Measurements from ENCODE around the gene IQSEC1. TPM values are rescaled to one million over a fixed set of nuclear protein-coding genes. Genes with fewer than 3 reads are reported as not detected.

Gene IQSEC1
- total and polyA plus RNA-seq, 2 of the 8 experiments (the other 6 are each of a cell fraction or from before 2014, with no cell fraction given) = 6.8 to 28.8 TPM

GRCh38 chr3:12996181-12996506, 77.1 kb downstream of the IQSEC1 start:
- Histone ChIP-seq H3K23me2 (ENCODE audit: low read depth, low read length) (peaks cover 16% of the 10 kb centered on the region; the same call in 1 of the 2 replicates), H3K27ac (ENCODE audit: low read depth, low read length) (no peak overlapping the region), H3K56ac (replicated peaks; ENCODE audit: insufficient read length, low read depth, low read length) (no peak overlapping the region), H2BK12ac (ENCODE audit: low read depth, low read length) (no peak overlapping the region), H3K14ac (ENCODE audit: insufficient read length) (no peak overlapping the region), H3K27me3 (replicated peaks in 1 of 4; ENCODE audit: control insufficient read depth in 3 of 4, extremely low read depth in 1 of 4, insufficient read depth in 3 of 4, low read length in 3 of 4) (peaks cover 0 to 12% (median 8%) of the 10 kb centered on the region in 4 experiments; a peak in 3 of 7 replicates), H2BK120ac (replicated peaks; ENCODE audit: low read depth, low read length) (no peak overlapping the region), H3K9ac (replicated peaks in 1 of 4; ENCODE audit: extremely low read depth in 1 of 4, low read depth in 3 of 4, low read length in 3 of 4) (no peak overlapping the region), H2BK20ac (ENCODE audit: low read length) (no peak overlapping the region), H3K4me1 (replicated peaks in 1 of 4; ENCODE audit: control insufficient read depth in 3 of 4, insufficient read depth in 4 of 4, low read length in 3 of 4) (peaks cover 0 to 14% (median 10%) of the 10 kb centered on the region in 4 experiments; a peak in 6 of 7 replicates), H3K23ac (ENCODE audit: insufficient read length) (no peak overlapping the region), H2AK5ac (ENCODE audit: low read depth, low read length) (no peak overlapping the region), H2AFZ (ENCODE audit: low read length) (no peak overlapping the region), H4K5ac (ENCODE audit: insufficient read length, low read depth, low read length) (no peak overlapping the region), H3K79me1 (ENCODE audit: low read depth, low read length) (no peaks in the 10 kb centered on the region), H3K9me3 (ENCODE audit: insufficient read depth in 2 of 2, low read depth in 1 of 2, low read length in 1 of 2) (no peaks in the 10 kb centered on the region), H3K36me3 (ENCODE audit: control insufficient read depth in 2 of 4, insufficient read depth in 4 of 4, low read length in 3 of 4) (no peaks in the 10 kb centered on the region), H4K91ac (replicated peaks; ENCODE audit: insufficient read length, low read length) (no peak overlapping the region), H3K4me3 (ENCODE audit: extremely low read depth in 1 of 4, insufficient read depth in 2 of 4, low read depth in 3 of 4, low read length in 4 of 4) (no peak overlapping the region), H3K18ac (ENCODE audit: extremely low read depth, low read length) (no peak overlapping the region), H2BK5ac (ENCODE audit: low read depth, low read length) (no peak overlapping the region), H4K20me1 (replicated peaks in 1 of 2; ENCODE audit: control insufficient read depth in 1 of 2, insufficient read depth in 2 of 2, low read length in 2 of 2) (peaks cover 2 to 5% of the 10 kb centered on the region in 2 experiments), H3K4ac (replicated peaks; ENCODE audit: insufficient read length, low read depth, low read length) (no peak overlapping the region), H3K79me2 (ENCODE audit: control insufficient read depth in 1 of 2, insufficient read depth in 2 of 2, low read length in 2 of 2) (no peaks in the 10 kb centered on the region), H3K4me2 (ENCODE audit: insufficient read depth in 1 of 2, low read depth in 2 of 2, low read length in 2 of 2) (no peak overlapping the region), H2BK15ac (ENCODE audit: low read length) (no peak overlapping the region), H4K8ac (ENCODE audit: extremely low read depth, insufficient read depth, low read length) (no peak overlapping the region)
- no peak for FAIRE-seq
- ChIA-PET CTCF (ENCODE audit: partially characterized antibody) (interaction anchor here (0.6 to 6.3 kb wide), 10 partner anchors 9 to 291 kb away, joined by 3 to 73 read pairs (median 4); no protein-coding TSS in a partner anchor), POLR2A (ENCODE audit: partially characterized antibody) (interaction anchor here (1.2 kb wide), 1 partner anchor 10 kb away, joined by 4 read pairs; no protein-coding TSS in a partner anchor)
- 73% methylated on average over 2 of the region's 2 CpGs; no CpG with 5 or more reads in 1 of the 2 experiments for WGBS, 2 experiments (ENCODE audit: extremely low coverage in 1 of 2, insufficient coverage in 1 of 2, insufficient read length in 1 of 2, insufficient replicate concordance in 2 of 2, low coverage in 1 of 2, low lambda C conversion rate in 2 of 2, missing lambda C conversion rate in 1 of 2)
- no peak for DNase-seq (ENCODE audit: low read depth in 1 of 2, low spot score in 2 of 2)
- TF ChIP-seq CTCF (IDR thresholded peaks at IDR 0.05; ENCODE audit: control extremely low read depth in 1 of 3, insufficient read depth in 1 of 3, low read depth in 1 of 3, low read length in 3 of 3) (no peak), EP300 (IDR thresholded peaks at IDR 0.05; ENCODE audit: borderline replicate concordance in 1 of 2, low read depth in 2 of 2, low read length in 2 of 2) (no peak), BACH1 (IDR thresholded peaks at IDR 0.05; ENCODE audit: low read length) (no peak), EGR1 (IDR thresholded peaks at IDR 0.05; ENCODE audit: borderline replicate concordance, low read depth, low read length) (no peak), GTF2F1 (IDR thresholded peaks at IDR 0.05; ENCODE audit: borderline replicate concordance, low read depth, low read length) (no peak)
